Heart right ventricle (tissue), 16 donors: ENCODE measurements around the gene HYKK. TPM values are rescaled to one million over a fixed set of nuclear protein-coding genes. Genes with fewer than 3 reads are reported as not detected.
"Not testable (repeated sequence)": the region's sequence is repeated elsewhere in the genome, so short reads cannot be mapped to it uniquely, and the experiment has no call there.

Source experiments
- ATAC-seq, 8 donors: fragments of 200-7000 bp; cut with Tn5 transposase; one replicate each; pipeline ENCODE4 v1.9.1; 2020; ENCODE audit warnings: mild to moderate bottlenecking in 8 of 8, moderate library complexity in 8 of 8, moderate number of reproducible peaks in 1 of 8
- DNase-seq, 2 donors: peaks; one replicate each; pipeline ENCODE4 v3.0.0-alpha.2; 2020
- H3K27ac ChIP-seq, 10 donors: fragments of 200-600 bp; sonication (generic) in 2 of 10; one replicate each; pipeline versions ENCODE4 v1.5.0 to v1.8.0; 2020 to 2022; ENCODE audit warnings: mild to moderate bottlenecking in 3 of 10
- H3K27me3 ChIP-seq, 7 donors: fragments of 200-600 bp; one replicate each; pipeline ENCODE4 v1.8.0; 2021 to 2022; ENCODE audit warnings: mild to moderate bottlenecking in 2 of 7
- H3K36me3 ChIP-seq, 9 donors: fragments of 200-600 bp; sonication (generic) in 1 of 9; one replicate each; pipeline versions ENCODE4 v1.5.0 to v1.8.0; 2020 to 2022; ENCODE audit warnings: mild to moderate bottlenecking in 2 of 9
- H3K4me1 ChIP-seq, 9 donors: fragments of 200-600 bp; sonication (generic) in 1 of 9; one replicate each; pipeline versions ENCODE4 v1.5.0 to v1.8.0; 2020 to 2022; ENCODE audit warnings: mild to moderate bottlenecking in 4 of 9
- H3K4me3 ChIP-seq, 10 donors: fragments of 200-600 bp; sonication (generic) in 2 of 10; one replicate each; pipeline versions ENCODE4 v1.5.0 to v1.8.0; 2020 to 2022; ENCODE audit warnings: mild to moderate bottlenecking in 7 of 10, moderate library complexity in 2 of 10
- H3K9me3 ChIP-seq, 11 donors: fragments of 200-600 bp in 10 of 11; sonication (generic) in 2 of 11; one replicate each; pipeline versions ENCODE4 v1.5.0 to v1.8.0; 2013 to 2022; ENCODE audit warnings: mild to moderate bottlenecking in 2 of 11, control low read depth in 1 of 11, moderate library complexity in 1 of 11
- WGBS, 2 donors: extraction: QIAGEN DNeasy Blood & Tissue Kit; methylation state at CpG; one replicate each; pipeline ENCODE4 v1.1.7; 2013; ENCODE audit warnings: inconsistent platforms in 1 of 2; 5-methylcytosine and 5-hydroxymethylcytosine counted together
- intact Hi-C, 10 donors: fragments of 100-400 bp; cut with DNase I; formaldehyde crosslinking; loops; one replicate each; pipeline versions ENCODE4 v1.11.1 to v1.14.2; 2022
- polyA plus RNA-seq, 2 donors: library from polyadenylated mRNA; stranded (reverse); fragments of 200-250 nt; gene quantifications; one replicate each; pipeline ENCODE4 v1.2.3, GENCODE V29; 2013
- total RNA-seq, 10 donors: library from RNA; stranded (reverse); fragmentation: NEBNext Ultra II Directional in 3 of 10; extraction: Animal tissue kit (Norgen Biotek cat#: 25700) in 3 of 10; gene quantifications; one replicate each; pipeline versions ENCODE4 v1.2.1 to v1.2.4, GENCODE V29; 2021 to 2023
- TF ChIP-seq, protein P1 (sequence below), 9 donors: fragments of 200-600 bp; sonication (generic) in 2 of 9; IDR thresholded peaks; one replicate each; pipeline versions ENCODE4 v1.5.0 to v1.8.0; 2021 to 2022; ENCODE audit warnings: antibody characterized with exemption in 9 of 9, mild to moderate bottlenecking in 5 of 9, moderate library complexity in 1 of 9
- donor health status: Arrhythmogenic right ventricular cardiomyopathy.
- donor health status: ischemic (EF 13 %, LVEDD 7.1; RV severe dilation, severe dysfunction).
- donor health status: healthy with polysubstance abuse.
- donor health status: DM: no; HTN: yes; CAD: no.
- donor health status: DM: no; HTN: no; CAD: no.
- donor health status: ischemic (EF 25% LVEDD 6.9; RV normal size, moderate dysfunction).
- donor health status: ischemic (EF 25% LVEDD 5.7; RV mildly dilated, moderate dysfunction).
- donor health status: healthy.
- donor health status: DM: yes; HTN: yes; CAD: no.
- donor health status: Ischemic cardiomyopathy.
- donor health status: ischemic (EF 35%, LVEDD 5.7; RV mildly dilated, moderate dysfunction).
- donor health status: nonischemic (EF 11% LVEDD 7.7; RV severe dilation, severe dysfunction).
- donor health status: DM: yes; HTN: yes; CAD: no.
- donor health status: PGD.
- donor health status: ischemic (EF 29% LVEDD 5.4; RV normal size, mild dysfunction).
- donor health status: nonischemic (EF 23%, LVEDD 6.1; RV moderate dilation, normal function).

The HYKK gene
- total and polyA plus RNA-seq, 12 donors: 2.2 to 7.7 (median 6.7) TPM

- Histone ChIP-seq H3K36me3 (peaks cover 0 to 5% (median 0%) of the 10 kb centered on the region in 9 donors), H3K27ac (peak overlapping the region in 1 of 10 donors; percentile 64), H3K4me3 (peak overlapping the region; percentile 51 to 96 (median 79)), H3K9me3 (no peaks in the 10 kb centered on the region), H3K4me1 (peaks cover 4 to 16% (median 9%) of the 10 kb centered on the region in 9 donors), H3K27me3 (peaks cover 0 to 15% (median 0%) of the 10 kb centered on the region in 7 donors)
- TF ChIP-seq, protein P1, sequence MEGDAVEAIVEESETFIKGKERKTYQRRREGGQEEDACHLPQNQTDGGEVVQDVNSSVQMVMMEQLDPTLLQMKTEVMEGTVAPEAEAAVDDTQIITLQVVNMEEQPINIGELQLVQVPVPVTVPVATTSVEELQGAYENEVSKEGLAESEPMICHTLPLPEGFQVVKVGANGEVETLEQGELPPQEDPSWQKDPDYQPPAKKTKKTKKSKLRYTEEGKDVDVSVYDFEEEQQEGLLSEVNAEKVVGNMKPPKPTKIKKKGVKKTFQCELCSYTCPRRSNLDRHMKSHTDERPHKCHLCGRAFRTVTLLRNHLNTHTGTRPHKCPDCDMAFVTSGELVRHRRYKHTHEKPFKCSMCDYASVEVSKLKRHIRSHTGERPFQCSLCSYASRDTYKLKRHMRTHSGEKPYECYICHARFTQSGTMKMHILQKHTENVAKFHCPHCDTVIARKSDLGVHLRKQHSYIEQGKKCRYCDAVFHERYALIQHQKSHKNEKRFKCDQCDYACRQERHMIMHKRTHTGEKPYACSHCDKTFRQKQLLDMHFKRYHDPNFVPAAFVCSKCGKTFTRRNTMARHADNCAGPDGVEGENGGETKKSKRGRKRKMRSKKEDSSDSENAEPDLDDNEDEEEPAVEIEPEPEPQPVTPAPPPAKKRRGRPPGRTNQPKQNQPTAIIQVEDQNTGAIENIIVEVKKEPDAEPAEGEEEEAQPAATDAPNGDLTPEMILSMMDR (IDR thresholded peaks at IDR 0.05): no peak
- 40 to 44% methylated on average over 6 of the region's 6 CpGs for WGBS, 2 donors
- ATAC-seq: no peak
- intact Hi-C loops: loop anchor here in 1 of 10 donors (10.0 kb wide), 2 partner anchors 63 to 203 kb away; no protein-coding TSS in a partner anchor
- DNase-seq: no peak
Measured at GRCh38 chr15:78508272-78508671, 895 bp downstream of the HYKK start.

DNA sequence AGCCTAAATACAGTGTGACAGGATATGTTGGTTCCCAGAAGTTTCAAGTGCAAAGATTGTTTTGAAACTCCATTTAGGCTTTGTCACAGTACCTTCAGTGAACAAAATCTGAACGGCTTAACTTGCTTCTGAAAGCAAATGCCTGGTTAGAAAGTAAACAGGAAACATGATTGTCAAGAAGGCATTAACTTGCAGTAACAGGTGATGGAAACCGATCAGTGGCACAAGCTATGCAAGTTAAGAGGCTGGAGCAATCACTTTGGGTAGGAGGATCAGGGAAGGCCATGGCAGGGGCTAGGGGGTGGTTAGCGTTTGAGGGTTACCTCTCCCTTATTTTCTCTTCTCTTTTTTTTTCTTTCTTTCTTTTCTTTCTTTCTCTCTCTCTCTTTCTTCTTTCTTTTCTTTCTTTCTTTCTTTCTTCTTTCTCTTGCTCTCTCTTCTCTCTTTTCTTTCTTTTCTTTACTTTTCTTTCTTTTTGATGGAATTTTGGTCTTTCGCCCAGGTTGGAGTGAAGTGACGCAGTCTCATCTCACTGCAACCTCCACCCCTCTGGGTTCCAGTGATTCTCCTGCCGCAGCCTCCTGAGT is 2.4 kb downstream of the HYKK start:
- ATAC-seq: no peak
- WGBS, 2 donors: 69 to 90% methylated on average over 6 of the region's 6 CpGs
- peaks cover 4 to 16% (median 9%) of the 10 kb centered on the region in 9 donors for H3K4me1 ChIP-seq
- TF ChIP-seq, protein P1 (IDR thresholded peaks at IDR 0.05): no peak
- intact Hi-C loops: loop anchor here in 1 of 10 donors (10.0 kb wide), 2 partner anchors 65 to 205 kb away; no protein-coding TSS in a partner anchor
- H3K27me3 ChIP-seq: peaks cover 0 to 15% (median 0%) of the 10 kb centered on the region in 7 donors
- no peak overlapping the region for H3K4me3 ChIP-seq
- no peaks in the 10 kb centered on the region for H3K9me3 ChIP-seq
- H3K27ac ChIP-seq: no peak overlapping the region
- peaks cover 0 to 18% (median 0%) of the 10 kb centered on the region in 9 donors for H3K36me3 ChIP-seq
- DNase-seq: no peak

DNA sequence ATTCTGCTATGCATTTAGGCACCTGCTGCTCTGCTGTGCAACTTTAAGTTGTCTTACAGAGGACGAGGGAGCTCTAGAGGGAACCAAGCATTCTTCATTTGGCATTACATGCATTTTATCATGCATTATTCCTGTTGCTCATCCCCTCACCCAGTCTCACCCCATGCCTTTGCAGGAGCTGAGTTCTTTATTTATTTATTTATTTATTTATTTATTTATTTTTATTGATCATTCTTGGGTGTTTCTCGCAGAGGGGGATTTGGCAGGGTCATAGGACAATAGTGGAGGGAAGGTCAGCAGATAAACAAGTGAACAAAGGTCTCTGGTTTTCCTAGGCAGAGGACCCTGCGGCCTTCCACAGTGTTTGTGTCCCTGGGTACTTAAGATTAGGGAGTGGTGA is 12.7 kb downstream of the HYKK start:
- H3K27ac ChIP-seq, H3K27me3 ChIP-seq, DNase-seq, H3K4me3 ChIP-seq, intact Hi-C loops, H3K4me1 ChIP-seq, H3K9me3 ChIP-seq, ATAC-seq: not testable (repeated sequence)
- WGBS, 2 donors: 91 to 97% methylated on average over 2 of the region's 3 CpGs
- peaks cover 0 to 37% (median 0%) of the 10 kb centered on the region in 9 donors for H3K36me3 ChIP-seq

GRCh38 chr15:78524230-78524629 is 16.9 kb downstream of the HYKK start:
- intact Hi-C loops: no loop called here

More at GRCh38 chr15:78524230-78524629, 16.9 kb downstream of the HYKK start:
- Histone ChIP-seq H3K27me3 (no peaks in the 10 kb centered on the region), H3K9me3 (no peaks in the 10 kb centered on the region), H3K4me1 (no peaks in the 10 kb centered on the region), H3K36me3 (peaks cover 0 to 12% (median 0%) of the 10 kb centered on the region in 9 donors), H3K27ac (no peak overlapping the region), H3K4me3 (no peak overlapping the region)
- no peak for ATAC-seq
- WGBS, 2 donors: 88 to 91% methylated on average over 5 of the region's 5 CpGs
- TF ChIP-seq, protein P1 (IDR thresholded peaks at IDR 0.05): no peak
- DNase-seq: no peak
